ENCODE results near the gene PDZD7.

Gene PDZD7

GRCh38 chr10:101000915-101001658 lies 29.8 kb downstream of the PDZD7 start:
- DNase-seq (ENCODE audit: low read depth), result peak; percentile 91

- DNase-seq (ENCODE audit: low read depth), result peak; percentile 59
Measured at GRCh38 chr10:101000127-101000914, 30.6 kb downstream of the PDZD7 start.

- no peak for DNase-seq (ENCODE audit: low read depth)
Measured at GRCh38 chr10:100999742-101000126, 31.2 kb downstream of the PDZD7 start, which contains the start of gene LZTS2. Gene LZTS2 (plus strand): TSS chr10:100999808. CDS start chr10:101002539, 2,731 bp downstream.

- DNase-seq (ENCODE audit: low read depth), result peak; percentile 76
Measured at GRCh38 chr10:100998991-100999741, 31.8 kb downstream of the PDZD7 start.

- peak; percentile 74 for DNase-seq (ENCODE audit: low read depth)
Measured at GRCh38 chr10:100998183-100998990, 32.5 kb downstream of the PDZD7 start.

GRCh38 chr10:100997360-100998182 lies 33.4 kb downstream of the PDZD7 start:
- peak; percentile 77 for DNase-seq (ENCODE audit: low read depth)

GRCh38 chr10:100996678-100997359 lies 34.1 kb downstream of the PDZD7 start:
- DNase-seq (ENCODE audit: low read depth), result peak; percentile 42

GRCh38 chr10:100995181-100995580 lies 35.7 kb downstream of the PDZD7 start:
- DNase-seq (ENCODE audit: low read depth), result no peak

GRCh38 chr10:100993986-100994708 lies 36.8 kb downstream of the PDZD7 start:
- DNase-seq (ENCODE audit: low read depth), result peak; percentile 62

- no peak for DNase-seq (ENCODE audit: low read depth)
Measured at GRCh38 chr10:100989088-100989487, 41.8 kb downstream of the PDZD7 start.

- DNase-seq (ENCODE audit: low read depth), result no peak
Measured at GRCh38 chr10:100988166-100988565, 42.8 kb downstream of the PDZD7 start.

GRCh38 chr10:100987685-100988049 lies 43.3 kb downstream of the PDZD7 start:
- no peak for DNase-seq (ENCODE audit: low read depth)

- DNase-seq (ENCODE audit: low read depth), result peak; percentile 88
Measured at GRCh38 chr10:100986952-100987684, 43.8 kb downstream of the PDZD7 start, which contains the start of the genes MRPL43 and TWNK. Gene MRPL43 (minus strand): TSS chr10:100987497. CDS start chr10:100987443, 54 bp downstream. Gene TWNK (plus strand): TSS chr10:100987543. CDS start chr10:100988211, 668 bp downstream.

GRCh38 chr10:100986623-100986951 lies 44.3 kb downstream of the PDZD7 start:
- DNase-seq (ENCODE audit: low read depth), result no peak

GRCh38 chr10:100985336-100985735 lies 45.6 kb downstream of the PDZD7 start:
- no peak for DNase-seq (ENCODE audit: low read depth)

- no peak for DNase-seq (ENCODE audit: low read depth)
Measured at GRCh38 chr10:100984672-100985177, 46.2 kb downstream of the PDZD7 start.

GRCh38 chr10:100983868-100984671 lies 46.9 kb downstream of the PDZD7 start:
- DNase-seq (ENCODE audit: low read depth), result no peak

All from ELR (cell line).